GM13976 (cell line): ENCODE data around the gene CYP11A1.

ENCODE experiments used
- DNase-seq: peaks from one replicate; pipeline ENCODE4 v3.0.0; 2012; ENCODE audit warnings: low spot score
- CTCF ChIP-seq: IDR thresholded peaks from 2 replicates; pipeline ENCODE4 v1.5.1; 2012; ENCODE audit warnings: borderline replicate concordance, mild to moderate bottlenecking; ENCODE audit not compliant: insufficient read depth; ENCODE audit errors: extremely low read depth, missing control alignments, control extremely low read depth
- in situ Hi-C: fragments of 300-500 bp; cut with MboI; formaldehyde crosslinking; loops from one replicate; pipeline ENCODE4 v1.12.0; 2022; ENCODE audit warnings: low sequenced_read_pairs, mixed read lengths, inconsistent platforms; ENCODE audit not compliant: unreplicated experiment

The CYP11A1 gene

GRCh38 chr15:74352393-74352910 lies 15.0 kb downstream of the CYP11A1 start:
- in situ Hi-C loops = no loop called here
- DNase-seq = no peak
- TF ChIP-seq CTCF = no peak

GRCh38 chr15:74351670-74352069 lies 15.8 kb downstream of the CYP11A1 start:
- no peak for TF ChIP-seq CTCF
- in situ Hi-C loops = no loop called here
- no peak for DNase-seq

DNA sequence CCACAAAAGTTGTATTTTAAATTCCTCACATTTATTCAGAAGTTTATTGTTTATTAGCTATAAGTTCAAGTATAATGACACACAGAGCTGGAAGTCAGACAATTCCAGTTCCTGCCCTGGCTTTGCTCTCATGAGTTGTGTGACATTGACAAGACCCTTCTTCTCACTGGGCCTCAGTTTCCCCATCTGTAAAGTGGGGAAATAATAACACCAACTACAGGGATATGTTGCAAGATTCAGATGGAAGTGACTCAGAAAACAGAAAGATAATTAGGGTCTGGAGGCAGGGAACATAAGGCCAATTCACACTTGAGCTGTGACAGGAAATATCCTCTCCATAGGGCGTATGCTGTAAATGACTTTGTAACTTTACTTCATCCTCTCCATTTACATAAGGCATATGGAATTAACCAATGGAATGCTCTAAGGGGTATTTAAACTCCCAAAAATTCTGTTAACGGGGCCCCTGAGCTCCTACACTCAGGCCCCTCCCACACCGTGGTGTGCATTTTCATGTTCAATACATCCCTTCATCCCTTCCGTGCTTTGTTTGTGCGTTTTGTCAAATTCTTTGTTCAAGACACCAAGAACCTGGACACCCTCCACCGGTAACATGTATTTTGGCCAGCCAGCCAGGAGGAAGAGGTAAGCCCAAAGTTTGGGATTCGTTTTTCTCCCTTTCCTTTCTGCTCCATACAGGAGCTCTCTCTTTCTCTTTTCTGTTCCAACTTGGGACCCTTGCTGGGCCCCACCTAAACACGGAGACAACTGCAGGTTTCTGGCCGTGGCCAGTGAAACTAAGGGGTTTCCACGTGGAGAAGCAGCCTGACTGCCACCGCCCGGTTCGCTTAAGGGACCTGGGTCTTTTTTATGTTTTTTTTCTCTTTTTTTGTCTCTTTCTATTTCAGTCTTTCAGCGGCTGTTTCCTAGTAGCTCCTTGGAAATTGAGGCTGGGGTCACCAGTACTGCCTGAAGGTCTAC lies 16.9 kb downstream of the CYP11A1 start:
- TF ChIP-seq CTCF = no peak
- in situ Hi-C loops = no loop called here
- no peak for DNase-seq

DNA sequence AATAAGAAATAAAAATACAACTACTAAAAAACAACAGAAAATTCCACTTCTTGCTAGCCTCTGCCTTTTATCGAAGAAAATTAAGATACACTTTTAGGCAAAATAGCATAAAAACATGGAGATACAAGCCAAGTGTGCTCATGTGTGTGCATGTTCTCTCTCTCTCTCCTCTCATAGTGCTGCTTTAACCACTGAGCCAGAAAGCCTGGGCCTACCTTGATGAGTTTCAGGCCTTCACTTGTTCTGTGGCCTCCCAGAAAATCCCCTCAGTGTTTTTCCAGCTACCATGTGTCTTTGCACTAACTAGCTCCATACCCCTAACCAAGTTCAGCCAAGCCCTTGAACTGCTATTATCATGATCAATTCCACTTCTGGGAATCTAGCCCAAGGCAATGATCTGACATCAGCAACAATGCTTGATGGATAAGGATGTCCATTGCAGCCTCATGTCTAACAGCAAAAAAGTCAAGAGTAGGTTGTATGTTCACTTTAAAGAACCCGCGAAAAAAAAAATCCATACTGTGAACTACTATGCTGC lies 18.1 kb downstream of the CYP11A1 start:
- no peak for TF ChIP-seq CTCF
- DNase-seq = no peak
- in situ Hi-C loops = no loop called here

GRCh38 chr15:74347757-74348250 lies 19.6 kb downstream of the CYP11A1 start:
- in situ Hi-C loops = no loop called here
- TF ChIP-seq CTCF = no peak
- no peak for DNase-seq

GRCh38 chr15:74345051-74345450 lies 22.4 kb downstream of the CYP11A1 start:
- no peak for DNase-seq
- no peak for TF ChIP-seq CTCF
- in situ Hi-C loops = no loop called here
